ENCODE data around the gene CD69.
"Not testable (repeated sequence)": the region's sequence is repeated elsewhere in the genome, so short reads cannot be mapped to it uniquely, and the experiment has no call there.

CD69 gene

GRCh38 chr12:9713032-9713558 is 47.6 kb downstream of the CD69 start:
- DNase-seq, result not testable (repeated sequence)

DNA sequence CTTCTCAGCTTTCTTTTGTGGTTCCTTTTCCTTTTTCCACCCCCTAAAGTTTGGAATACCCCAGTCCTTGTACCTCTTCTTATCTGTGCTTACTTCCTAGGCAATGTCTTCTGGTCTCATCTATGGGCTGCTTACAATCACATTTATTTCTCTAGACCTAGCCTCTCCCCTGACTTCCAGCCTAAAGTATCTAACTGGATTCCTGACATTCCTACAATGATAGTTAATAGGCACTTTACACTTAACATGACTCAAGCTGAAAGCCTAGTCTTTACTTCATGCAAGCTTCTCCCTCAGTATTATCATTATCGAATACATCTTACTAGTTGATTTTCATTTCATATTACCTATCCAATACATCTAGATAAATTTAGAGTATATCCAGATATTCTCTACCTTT is 49.0 kb downstream of the CD69 start:
- no peak for DNase-seq

- no peak for DNase-seq
Measured at GRCh38 chr12:9710584-9711375, 49.9 kb downstream of the CD69 start.

GRCh38 chr12:9708853-9709252 is 51.8 kb downstream of the CD69 start:
- no peak for DNase-seq

DNA sequence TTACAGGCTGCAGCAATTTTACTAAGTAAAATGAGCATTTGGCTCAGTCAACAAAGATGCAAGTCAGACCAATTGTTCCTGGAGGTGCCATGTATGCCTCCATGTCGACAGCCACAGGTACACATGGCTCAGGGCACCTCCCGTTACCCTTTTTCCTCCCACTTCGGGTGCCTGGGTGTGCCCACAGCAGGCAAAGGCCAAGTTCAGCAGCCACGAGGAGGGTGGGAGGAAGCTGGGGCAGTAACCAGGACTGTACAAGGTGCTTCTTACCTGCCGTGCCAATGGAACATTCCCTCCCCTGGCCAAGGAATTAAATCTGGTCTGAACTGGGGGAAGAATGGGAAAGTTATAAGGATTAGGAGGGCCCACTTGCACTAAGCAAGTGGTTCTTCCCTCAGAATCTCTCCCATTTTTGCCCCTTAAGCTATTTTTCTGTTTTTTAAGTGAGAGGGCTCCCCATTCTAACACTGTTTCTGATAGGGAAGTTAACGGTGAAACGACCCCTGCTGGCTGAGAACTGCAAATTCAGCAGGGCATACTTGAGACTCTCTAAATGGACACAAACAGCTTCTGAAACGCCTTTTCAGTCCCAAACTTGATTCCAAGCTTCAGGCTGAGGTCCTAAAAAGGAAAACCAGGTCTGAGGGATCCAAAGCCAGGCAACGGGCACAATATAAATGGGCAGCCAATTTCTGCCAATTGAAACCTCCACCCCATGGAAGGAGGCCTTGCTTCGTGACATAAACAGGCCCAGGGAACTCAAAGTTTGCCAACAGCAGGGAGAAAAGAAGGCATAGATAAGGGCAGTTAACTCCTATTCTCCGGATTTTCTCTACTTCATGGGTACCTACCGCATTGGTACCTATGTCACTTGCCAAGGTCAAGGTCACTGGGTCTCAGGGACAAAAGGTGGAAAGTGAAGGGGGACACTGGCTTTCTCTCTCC is 52.6 kb downstream of the CD69 start:
- DNase-seq, result peak; percentile 86

GRCh38 chr12:9707356-9707755 is 53.3 kb downstream of the CD69 start:
- DNase-seq, result peak; percentile 66

DNA sequence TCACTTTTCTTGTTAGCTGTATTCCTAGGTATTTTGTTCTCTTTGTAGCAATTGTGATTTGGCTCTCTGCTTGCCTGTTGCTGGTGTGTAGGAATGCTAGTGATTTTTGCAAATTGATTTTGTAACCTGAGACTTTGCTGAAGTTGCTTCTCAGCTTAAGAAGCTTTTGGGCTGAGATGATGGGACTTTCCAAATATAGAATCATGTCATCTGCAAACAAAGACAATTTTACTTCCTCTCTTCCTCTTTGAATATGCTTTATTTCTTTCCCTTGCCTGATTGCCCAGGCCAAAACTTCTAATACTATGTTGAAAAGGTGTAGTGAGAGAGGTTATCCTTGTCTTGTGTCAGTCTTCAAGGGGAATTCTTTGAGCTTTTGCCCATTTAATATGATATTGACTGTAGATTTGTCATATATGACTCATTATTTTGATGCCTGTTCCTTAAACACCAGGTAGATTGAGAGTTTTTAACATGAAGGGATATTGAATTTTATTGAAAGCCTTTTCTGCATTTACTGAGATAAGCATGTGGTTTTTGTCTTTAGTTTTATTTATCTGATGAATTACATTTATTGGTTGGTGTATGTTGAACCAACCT is 54.5 kb downstream of the CD69 start:
- no peak for DNase-seq

- not testable (repeated sequence) for DNase-seq
Measured at GRCh38 chr12:9704561-9704960, 56.1 kb downstream of the CD69 start.

Measured in activated effector memory CD4-positive, alpha-beta T cell treated with anti-CD3 and anti-CD28 coated beads, Interleukin-2, amount 50 U/mL, for 16 hours (primary cell).